GM18511 (cell line): ENCODE measurements around the gene MRPL37.
"Not testable (repeated sequence)": the region's sequence is repeated elsewhere in the genome, so short reads cannot be mapped to it uniquely, and the experiment has no call there.

ENCODE experiments used
- ATAC-seq: cut with Tn5 transposase; IDR thresholded peaks from one replicate; pipeline ENCODE4 v1.9.1; 2021; ENCODE audit warnings: mild to moderate bottlenecking, moderate library complexity; ENCODE audit not compliant: unreplicated experiment

The MRPL37 gene

DNA sequence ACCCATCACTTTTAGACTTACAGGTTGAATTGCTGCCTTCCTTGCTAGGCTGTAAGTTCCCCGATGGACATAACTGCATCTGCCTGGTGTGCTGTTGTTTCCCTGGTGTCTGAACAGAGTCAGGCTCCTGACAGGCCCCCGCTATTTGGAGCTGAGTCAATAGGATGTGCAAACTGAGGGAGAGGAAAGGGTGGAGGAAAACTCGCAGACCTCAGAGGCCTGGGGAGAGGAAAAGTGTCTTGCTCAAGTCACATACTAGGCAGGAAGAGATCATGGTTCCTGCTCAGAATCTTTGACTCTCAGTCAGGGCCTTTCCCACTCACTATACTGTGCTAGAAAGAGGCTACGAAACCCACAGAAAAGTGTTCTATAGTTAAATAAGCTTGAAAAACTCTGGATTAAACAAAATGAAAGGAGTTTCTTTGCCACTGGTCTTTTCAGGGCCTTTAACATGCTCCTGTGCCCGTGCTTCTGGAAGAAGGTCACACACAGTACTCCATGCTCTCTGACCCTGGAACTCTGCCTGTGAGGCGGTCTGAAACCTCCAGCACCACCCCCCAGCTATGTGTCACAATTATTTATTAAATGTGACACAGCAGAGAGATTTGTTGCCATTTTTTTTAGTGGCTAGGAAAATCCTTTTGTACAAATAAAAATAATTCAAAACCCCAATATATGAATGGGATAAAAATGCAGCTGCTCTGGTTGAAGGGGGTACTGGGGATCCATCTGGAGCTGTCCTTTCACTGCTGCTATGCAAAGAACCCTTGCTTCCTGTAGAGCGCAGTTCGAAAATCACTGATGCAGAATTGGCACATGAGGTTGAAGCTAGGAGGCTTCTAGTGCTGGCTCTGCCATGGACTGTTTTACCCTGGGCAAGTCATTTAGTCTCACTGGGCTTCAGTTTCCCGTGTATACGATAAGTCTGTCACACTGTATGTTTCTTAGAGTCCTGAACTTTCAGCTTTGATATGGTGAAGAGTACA lies 27.1 kb upstream of the MRPL37 start:
- ATAC-seq: no peak

DNA sequence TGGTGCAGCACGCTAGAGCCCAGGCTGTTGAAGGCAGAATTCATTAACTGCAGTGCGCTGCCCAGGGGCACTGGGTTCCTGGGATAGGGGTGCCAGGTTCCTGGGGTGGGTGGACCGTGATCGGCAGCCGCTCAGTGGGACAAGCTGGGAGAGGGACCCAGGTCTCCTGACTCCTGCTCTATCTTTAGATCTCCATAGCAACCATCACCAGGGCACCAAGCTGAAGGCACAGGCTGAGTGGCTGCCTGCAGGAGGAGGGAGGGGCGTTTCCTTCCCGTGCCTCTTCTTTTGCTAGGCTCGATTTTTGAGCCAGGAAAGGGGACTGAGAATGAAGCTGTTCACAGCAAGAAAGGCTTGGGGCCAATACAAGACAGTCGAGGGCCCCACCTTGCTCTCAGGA lies 26.3 kb upstream of the MRPL37 start:
- ATAC-seq: no peak

DNA sequence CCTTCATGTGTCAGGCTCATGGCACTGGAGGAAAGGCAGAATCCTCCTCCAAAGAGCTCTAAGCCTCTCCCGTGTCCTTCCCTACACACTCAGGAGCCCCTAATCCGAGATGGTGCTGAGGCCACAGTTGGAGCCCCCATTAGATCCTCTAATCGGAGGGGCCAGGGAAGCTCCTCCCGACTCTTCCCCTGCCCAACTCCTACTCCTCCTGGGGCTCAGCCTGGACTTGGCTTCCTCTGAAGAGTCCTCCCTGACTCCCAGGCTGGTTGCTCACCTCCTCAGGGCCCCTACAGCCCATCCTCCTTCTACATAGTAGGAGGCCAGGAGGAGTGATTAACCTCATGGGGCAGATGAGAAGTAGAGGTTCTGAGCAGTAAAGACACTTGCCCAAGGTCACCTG lies 25.9 kb upstream of the MRPL37 start:
- ATAC-seq: no peak

DNA sequence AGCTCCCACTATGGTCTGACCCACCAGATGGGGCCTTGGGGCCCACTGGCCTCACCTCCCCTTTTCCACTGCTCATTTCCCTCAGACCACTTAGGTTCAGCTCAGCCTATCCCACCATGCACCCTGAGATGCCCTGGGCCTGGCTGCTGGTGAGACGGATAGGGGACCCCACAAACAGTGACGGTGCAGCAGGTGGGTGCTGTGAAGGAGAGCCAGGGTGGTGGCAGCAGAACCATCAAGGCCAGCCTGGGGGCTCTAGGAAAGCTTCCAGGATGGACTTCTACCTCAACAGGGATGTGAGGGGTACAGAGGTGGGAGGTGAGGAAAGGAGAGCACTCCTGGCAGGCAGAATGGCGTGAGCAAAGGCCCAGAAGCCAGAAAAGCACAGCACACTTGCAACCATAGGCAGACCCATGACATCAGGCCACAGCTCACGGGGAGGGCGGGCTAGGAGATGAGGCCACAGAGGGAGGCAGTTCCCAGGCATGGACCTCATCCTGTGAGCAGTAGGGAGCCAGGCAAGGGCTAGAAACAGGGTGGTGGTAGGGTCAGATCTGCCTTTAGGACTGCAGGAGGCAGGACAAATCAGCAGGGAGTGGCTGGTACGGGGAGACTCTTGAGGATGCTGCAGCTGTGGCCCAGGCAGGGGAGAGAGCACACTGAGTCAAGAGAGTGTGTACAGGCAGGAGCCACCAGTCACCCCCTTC lies 23.2 kb upstream of the MRPL37 start:
- no peak for ATAC-seq

DNA sequence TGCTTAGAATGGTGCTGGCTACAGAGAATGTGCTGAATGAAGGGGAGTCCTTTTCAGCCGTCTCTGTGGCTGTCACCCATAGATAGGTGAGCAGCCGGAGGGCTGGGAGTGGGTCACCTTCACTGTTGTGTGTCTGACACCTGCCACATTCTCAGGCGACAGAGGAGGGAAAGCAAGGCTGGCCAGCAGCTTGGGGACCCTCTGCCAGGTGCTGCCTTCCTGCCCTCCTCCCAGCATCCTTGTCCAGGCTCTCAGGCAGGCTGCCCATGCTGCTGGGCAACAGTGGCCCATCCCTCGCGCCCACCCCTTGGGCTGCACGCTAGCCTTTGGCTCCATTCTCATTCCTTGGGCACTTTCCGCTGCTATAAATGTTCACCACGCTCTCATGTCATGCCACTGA lies 22.2 kb upstream of the MRPL37 start:
- no peak for ATAC-seq

DNA sequence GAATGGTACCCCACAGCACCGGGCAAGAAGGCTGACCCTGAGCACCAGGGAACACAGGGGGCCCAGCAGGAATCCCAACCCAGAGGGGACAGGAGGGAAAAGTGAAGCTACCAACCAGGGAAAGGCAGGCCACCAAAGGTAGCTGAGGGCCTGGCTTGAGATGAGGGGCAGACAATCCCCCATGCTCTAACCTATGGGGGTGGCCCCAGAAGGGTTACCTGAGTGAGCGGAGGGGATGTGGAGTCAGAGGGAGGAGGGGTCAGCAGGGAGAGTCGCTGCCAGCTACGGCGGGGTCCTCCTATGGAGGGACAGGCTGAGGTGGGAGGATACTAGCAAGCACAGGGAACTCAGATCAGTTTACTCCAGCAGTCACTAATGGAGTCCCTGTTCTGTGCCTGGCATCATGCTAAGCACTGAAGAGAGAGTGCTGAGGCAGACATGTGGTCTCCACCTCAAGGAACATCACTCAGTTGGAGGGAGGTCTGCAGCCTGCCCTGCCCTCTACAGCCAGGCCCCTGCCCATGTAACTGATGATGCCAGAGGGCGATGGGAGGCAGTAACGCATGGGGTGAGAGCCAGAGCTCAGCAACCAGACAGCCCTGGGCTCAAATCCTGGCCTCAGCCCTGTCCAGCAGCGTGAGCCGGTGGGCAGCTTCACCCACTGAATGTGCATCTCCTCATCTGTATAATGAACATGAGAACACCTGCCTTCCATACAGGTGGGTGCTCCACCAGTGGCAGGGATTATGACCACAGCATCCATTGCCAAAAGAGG lies 21.5 kb upstream of the MRPL37 start:
- ATAC-seq: no peak

DNA sequence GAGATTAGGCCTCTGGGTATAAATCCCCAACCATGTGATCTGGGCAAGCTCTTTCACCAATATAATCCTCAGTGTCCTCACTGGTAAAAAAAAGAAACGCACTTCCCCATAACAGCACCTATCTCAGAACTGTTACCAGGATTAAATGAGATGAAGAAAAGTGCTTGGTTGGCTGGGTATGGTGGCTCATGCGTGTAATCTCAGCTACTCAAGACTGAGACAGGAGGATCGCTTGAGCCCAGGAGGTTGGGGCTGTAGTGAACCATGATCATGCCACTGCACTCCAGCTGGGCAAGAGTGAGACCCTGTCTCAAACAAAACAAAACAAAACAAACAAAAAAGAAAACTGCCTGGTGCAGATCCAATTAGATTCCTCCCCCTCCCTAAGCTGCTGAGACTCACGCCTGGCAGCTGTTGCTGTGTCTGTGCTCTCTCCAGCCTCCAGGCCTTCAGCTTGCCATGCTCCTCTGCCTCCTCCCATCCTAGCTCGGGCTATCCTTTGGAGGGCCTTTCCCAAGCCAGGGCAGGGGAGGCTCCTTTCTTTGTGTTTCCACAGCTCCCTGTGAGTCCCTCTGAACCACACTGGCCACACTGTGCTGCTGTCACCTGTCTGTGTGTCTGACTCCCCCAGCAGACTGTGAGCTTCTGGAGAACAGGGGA lies 19.1 kb upstream of the MRPL37 start:
- no peak for ATAC-seq

DNA sequence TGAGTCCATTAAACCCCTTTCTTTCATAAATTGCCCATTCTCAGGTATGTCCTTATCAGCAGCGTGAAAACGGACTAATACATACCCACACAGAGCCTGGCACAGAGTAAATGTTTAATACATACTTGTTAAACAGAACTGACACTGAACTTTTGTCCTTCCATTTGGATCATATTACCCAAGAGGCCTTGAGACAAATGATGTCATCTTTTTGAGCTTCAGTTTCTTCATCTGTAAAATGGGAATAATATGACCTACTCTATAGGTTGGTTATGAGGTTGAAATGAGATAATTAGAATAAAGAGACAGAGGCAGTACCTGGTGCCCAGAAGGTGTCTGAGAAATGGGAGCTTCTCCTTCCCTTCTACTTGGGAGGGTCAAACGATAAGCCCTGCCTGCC lies 13.9 kb upstream of the MRPL37 start:
- no peak for ATAC-seq

DNA sequence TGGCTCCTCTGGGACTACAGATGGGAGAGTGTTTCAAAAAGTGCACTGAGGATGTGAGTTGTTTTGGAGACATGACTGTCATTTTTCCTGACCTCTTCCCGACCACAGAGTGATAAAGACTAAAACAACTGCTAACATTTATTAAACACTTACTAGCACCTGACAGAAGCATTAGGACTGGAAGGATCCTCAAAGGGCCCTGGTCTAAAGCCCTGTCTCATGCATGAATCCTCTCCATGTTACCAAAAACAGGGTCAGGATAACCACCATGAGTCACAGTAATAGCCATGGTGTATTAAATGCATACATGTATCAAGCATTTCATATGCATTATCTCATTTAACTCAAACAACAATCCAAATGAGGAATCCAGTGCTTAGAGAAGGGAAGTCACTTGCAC lies 11.7 kb upstream of the MRPL37 start:
- ATAC-seq: no peak

DNA sequence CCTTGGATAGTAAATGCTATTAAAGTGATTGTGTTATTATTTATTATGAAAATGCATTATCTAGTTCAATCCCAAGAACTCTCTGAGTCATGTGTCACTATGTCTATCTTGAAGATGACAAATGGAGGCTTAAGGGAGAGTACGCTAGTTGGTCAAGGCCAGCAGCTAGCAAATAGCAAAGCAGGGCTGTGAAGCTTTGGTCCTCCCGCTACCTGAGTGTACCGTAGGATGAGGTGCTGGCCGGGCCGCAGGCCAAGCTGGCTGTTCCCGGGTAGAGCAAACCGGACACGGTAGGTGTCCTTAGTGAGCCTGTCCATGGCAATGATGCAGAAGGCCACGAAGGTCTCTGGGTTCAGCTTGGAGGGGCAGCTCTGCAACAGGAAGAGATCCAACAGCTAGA lies 9.4 kb upstream of the MRPL37 start:
- no peak for ATAC-seq

DNA sequence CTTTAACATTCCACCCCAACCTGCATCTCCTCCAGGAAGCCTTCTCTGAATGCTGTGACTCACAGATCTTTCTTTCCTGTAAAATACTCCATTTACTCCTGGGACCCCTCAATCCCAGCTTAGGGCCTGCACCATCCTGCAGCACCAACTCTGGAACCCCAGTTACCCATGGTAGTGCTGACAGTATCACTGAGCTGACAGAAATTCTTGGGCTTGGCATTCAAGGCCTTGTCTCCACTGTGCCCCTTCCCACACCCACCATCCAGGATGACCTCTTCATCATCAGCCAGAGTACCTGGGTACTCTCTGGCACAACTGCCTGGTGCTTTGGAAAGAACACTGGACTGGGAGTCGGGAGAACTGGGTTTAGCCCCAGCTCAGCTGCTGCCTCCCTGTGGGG lies 8.4 kb upstream of the MRPL37 start:
- ATAC-seq: no peak

DNA sequence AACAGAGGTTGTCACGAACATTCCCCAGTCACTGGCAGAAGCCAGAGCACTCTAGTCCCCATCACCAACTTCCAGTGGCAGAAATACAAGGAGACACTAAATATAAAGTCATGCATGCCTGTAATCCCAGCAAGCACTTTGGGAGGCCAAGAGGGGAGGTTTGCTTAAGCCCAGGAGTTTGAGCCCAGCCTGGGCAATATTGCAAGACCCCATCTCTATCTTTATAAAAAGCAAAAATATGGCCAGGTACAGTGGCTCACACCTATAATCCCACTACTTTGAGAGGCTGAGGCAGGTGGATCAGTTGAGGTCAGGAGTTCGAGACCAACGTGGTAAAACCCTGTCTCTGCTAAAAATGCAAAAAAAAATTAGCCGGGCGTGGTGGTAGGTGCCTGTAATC lies 6.5 kb upstream of the MRPL37 start:
- ATAC-seq: no peak

DNA sequence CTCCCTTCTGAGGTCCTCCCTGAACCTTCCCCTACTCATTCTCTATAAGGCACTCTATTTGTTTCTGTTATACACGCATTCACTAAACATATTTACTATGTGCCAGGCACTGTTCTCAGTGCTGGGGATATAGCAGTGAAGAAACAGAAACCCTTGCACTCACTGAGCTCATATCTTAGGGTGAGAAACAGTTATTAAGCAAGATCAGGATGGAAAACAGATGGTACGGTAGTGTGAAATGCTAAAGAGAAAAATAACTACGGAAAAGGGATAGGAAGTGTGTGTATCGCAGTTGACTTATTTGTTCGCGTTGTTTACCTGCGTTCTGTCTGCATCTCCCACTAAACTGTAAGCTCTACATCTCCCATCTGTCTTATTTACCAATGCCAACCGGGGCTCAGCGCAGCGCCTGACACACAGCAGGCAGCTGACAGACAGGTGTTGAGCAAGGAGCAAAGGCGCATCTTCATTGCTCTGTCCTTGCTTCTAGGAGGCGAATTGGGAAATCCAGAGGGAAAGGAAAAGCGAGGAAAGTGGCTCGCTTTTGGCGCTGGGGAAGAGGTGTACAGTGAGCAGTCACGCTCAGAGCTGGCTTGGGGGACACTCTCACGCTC lies 709 bp upstream of the MRPL37 start:
- peak; percentile 9 for ATAC-seq

DNA sequence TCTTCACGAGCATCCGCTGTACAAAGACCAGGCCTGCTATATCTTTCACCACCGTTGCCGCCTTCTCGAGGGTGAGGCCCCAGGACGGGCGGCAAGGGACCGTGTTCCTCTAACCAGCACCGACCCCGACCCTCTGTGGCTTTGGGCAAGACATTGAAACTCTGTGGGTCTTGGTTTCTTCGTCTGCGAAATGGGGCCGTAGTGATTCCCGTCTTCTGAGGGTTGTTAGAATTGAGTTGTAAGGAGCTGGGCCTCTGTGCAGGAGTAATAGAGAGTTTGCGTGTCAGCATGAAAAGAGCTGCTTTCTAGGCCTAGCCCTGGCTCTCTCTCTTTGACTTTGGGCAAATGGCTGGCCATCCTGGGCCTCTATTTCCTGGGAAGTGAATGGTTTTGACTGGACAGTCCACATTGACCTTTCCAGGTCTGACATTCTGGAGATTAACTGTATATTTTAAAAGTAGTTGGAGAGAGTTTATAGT lies 591 bp downstream of the MRPL37 start:
- peak; percentile 16 for ATAC-seq

DNA sequence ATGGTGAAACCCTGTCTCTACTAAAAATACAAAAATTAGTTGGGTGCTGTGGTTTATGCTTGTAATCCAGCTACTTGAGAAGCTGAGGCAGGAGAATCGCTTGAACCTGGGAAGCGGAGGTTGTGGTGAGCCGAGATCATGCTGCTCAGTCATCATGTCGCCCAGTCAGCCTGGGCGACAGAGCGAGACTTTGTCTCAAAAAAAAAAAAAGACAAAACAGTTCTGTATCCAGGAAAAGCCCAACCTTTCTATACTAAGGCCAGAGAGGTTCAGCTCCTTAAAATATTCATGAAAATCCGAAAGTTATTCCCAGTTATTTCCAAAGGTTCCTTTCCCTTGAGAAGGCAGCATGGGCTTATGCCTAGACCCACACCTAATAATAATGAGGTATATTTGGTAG lies 4.2 kb downstream of the MRPL37 start:
- no peak for ATAC-seq

DNA sequence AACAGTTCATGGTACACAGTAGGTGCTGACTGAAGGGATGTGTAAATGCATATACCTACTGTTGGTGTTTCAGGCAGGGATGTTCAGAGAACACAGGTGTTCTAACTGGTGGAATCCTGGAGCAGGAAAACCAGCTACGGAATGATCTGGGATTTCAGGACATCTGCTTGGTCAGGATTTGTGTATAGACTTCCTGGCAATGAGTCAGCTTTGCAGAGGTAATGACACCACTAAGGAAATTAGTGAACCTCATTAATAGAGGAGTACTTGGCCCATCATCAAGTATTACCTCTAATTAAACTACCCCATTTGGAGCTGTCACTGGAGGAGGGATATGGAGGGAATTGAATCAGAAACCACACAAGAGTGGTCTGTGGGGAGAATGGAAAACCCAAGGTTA lies 7.3 kb downstream of the MRPL37 start:
- ATAC-seq: no peak

DNA sequence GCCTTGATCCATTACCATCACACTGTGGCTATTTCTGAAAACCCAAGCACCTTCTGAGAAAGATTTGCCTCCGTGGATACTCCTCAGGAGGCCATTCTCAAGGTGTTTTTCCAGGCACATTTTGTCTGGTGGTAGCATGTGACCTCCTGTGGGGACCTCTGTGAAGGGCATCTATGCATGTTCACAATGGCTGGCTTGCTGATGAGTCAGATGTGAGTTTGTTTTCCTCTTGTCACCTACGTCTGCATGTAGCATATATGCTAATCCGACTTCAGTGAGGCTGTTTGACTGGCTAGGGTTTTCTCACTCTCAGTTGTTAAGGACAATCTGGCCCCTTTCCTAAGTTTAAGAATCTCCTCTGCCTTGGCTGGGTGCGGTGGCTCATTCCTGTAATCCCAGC lies 7.9 kb downstream of the MRPL37 start:
- ATAC-seq: not testable (repeated sequence)

DNA sequence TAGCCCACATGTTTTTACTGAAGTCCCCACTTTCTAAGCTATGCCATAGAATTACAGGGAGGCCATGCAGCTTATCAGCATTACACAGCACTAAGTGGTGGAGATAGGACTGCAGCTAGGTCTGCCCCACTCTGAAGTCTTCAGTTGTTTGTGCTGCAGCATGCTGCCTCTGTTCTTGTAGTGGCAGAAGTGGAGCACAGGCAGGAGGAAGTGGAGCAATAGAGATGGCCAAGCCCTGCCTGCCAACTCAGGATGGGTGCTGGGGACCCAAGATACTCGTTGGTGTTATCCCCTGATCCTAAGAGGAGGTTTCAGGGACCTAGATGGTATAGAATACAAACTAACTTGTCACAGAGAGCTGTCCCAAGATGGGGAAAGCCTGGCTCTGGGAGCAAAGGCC lies 12.9 kb downstream of the MRPL37 start:
- no peak for ATAC-seq

DNA sequence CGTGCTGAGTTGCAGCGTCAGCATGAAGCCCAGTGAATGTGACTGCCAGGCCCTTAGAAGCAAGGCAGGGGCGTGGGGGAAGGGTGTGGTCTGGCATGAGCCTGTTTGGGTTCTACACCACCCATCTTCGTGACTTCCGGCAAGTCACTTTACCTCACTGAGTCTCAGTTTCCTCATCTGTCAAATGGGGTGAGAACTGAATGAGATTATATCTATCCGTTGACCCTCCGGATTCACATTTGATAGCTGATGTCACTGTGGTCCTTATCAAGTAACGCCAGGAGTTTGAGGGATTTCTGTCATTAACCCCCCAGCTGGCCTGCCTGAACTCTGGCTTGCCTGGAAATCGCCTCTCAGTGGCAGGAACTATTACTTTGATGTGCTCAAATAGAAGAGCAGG lies 15.6 kb downstream of the MRPL37 start:
- ATAC-seq: no peak
